GM21717 (cell line): ENCODE data around the gene KRR1.
"Not testable (repeated sequence)": the region's sequence is repeated elsewhere in the genome, so short reads cannot be mapped to it uniquely, and the experiment has no call there.

ENCODE experiments used
- ATAC-seq: cut with Tn5 transposase; IDR thresholded peaks from one replicate; pipeline ENCODE4 v1.9.1; 2021; ENCODE audit warnings: mild to moderate bottlenecking, moderate library complexity; ENCODE audit not compliant: unreplicated experiment

The KRR1 gene

DNA sequence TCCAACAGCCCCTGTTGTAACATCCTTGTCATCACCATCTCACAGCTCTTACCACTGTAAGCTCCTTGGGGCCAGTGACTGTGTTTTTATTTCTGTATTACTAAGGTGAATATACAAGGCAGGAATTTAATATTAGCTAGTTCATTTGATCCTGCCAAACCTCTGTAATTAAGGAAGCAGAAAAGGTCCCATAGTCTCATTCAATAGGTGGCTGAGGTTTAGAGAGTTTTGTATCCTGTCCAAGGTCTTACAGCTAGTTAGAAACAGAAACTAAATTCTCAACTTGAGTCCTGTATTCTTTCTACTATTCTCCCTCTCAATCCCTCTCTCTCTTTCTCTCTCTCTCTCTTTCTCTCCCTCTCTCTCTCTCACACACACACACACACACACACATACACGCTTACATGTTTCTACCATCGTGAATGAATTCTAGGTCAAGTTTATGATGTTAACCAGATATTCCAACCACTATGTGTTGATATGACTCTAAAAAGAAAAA lies 31.4 kb downstream of the KRR1 start:
- peak; percentile 48 for ATAC-seq

DNA sequence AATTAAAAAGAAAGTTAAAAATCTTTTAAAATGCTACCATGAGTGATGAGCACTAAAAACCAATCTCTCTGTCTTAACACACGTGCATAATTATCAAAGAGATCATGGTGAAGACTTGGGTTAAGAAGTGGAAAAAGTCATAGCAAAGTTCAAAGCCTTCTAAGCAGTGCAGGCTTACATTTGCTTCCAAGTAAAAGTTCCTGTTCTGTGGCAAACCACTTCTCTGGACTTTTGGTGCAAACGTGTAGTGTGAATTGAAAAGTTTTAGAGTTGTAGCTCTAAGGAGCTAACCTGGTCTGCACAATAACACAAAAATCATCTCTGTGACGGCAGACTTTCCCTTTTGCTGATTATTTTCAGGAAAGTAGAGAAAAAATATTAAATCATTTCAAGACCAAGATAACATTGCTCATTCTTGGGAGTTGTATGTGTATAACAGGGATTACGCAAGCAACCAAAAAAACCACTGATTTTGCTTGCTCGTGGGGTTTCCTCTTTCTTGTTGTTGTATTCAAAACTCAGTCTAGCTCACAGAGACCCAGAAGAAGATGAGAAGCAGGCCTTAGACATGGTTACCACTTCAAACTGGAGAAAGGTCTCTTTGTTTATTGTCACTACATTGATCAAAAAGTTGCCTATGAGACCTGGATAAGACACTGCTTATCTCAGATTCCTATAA lies 33.2 kb downstream of the KRR1 start:
- peak; percentile 29 for ATAC-seq

DNA sequence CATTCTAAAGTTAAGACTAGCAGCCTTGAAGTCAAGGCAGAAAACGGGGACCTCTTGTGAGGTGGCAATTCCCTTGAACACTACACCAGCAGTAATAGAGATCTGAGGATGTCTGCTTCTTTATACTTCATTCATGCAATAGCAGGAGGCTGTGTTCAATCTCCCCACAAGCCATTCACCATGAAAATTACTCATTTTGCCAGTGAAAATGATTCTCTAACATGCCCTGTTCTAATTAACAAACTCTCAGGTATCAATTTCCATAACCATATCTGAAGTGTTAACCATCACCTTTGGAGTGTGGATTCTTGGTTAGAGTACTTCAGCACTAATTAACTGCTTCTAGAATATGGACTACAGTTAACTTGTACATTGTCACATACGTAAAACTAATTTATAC lies 34.3 kb downstream of the KRR1 start:
- no peak for ATAC-seq

DNA sequence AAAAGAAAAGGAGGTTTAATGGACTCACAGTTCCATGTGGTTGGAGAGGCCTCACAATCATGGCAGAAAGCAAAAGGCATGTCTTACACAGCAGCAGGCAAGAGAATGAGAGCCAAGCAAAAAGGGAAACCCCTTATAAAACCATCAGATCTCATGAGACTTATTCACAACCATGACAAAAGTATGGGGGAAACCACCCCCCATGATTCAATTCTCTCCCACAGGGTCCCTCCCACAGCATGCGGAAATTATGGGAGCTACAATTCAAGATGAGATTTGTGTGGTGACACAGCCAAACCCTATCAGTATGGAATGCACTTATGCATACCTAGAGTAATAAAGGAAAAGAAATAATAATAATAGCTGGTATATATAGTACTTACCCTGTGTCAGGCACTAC lies 35.3 kb downstream of the KRR1 start:
- no peak for ATAC-seq

DNA sequence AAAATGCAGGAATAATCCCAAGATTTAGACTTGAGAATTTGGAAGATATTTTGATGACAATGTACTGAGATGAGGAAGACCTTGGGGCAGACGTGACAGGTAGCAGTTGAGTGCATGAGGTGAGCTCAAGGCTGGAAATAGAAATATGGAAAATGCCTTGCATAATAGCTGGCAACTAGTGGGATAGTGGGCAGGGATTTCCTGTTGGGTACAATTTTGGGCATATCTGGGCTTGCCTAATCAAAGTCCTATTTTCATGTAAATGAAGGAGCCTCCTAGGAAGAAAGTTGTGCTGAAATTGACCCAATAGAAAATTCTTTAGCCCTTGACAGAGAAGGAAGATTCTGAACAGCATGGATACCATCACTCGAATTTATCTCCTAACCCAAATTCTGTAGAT lies 37.3 kb downstream of the KRR1 start:
- ATAC-seq: no peak

DNA sequence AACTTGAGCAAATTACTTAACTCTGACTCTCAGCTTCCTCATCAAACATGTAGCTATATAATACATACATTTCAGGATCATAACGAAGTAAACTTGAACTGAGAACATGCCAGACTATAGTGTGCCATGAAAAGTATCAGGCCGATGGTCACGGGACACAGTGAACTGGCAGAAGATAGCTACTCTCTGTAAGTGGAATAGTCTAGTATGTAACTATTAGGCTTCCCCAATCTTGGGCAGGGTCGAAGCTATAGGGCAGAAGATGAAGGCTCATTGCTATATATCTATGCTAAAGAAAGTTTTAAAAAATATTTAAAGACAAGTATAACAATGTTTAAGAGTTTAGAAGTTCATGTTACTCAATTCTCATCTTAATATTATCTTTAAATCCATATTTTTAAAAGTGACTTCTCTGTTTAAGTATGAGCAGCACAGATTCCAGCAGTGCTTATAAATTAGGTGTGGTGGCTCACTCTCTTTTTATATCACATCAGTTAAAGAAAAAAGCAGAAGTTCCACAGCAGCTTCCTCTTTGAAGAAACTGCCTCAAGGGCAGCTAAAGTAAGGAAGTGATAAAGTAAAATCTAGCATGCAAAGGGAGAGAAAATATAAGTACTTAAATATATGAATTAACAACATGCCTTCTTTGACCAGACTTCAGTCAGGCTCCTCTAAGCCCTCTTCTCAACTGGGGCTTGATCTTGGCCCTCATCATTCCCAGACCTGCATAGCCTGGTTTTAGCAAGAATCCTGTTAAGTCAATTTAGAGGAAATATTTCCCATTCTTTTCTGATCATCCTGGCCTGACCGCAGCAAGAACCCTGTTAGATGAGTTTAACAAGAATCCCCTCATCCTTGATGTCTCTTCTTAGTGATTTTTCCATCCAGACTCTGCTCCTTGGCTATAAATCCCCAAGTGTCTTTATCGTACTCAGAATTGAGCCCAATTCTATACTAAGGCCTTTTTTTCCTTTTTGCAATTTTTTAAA lies 39.2 kb downstream of the KRR1 start:
- ATAC-seq: peak; percentile 63

DNA sequence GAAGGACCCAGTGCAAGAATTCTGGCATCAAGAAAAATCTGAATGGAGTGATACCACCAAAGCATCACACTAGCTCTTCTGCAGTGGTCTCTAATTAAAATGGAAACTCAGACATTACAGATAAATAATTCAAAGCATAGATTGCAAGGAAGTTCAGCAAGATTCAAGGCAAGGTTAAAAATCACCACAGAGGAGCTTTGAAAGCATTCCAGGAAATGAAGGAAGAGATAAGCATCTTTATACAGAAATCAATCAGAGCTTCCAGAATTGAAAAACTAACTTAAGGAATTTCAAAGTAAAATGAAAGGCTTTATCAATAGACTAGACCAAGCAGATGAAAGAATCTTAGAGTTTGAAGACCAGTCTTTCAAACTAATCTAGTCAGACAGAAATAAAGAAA lies 51.2 kb downstream of the KRR1 start:
- no peak for ATAC-seq

DNA sequence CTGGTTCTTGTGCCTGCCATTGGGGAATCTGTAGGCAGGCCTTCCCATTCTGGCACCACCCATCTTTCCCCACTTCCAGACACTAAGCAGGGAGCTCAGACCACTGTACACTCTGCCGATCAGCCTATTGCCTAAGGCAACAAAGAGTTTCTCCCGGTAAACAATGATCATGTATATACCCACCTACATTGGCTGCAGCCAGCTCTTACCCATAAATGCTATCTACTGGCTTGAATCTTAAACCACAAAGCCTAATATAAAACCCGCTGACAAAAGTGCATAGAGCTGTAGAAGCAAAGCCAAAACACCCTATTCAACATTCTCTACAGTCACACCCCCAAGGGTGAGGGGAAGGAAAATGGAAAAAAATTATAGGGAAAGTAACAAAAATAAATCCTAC lies 51.7 kb downstream of the KRR1 start:
- ATAC-seq: no peak

DNA sequence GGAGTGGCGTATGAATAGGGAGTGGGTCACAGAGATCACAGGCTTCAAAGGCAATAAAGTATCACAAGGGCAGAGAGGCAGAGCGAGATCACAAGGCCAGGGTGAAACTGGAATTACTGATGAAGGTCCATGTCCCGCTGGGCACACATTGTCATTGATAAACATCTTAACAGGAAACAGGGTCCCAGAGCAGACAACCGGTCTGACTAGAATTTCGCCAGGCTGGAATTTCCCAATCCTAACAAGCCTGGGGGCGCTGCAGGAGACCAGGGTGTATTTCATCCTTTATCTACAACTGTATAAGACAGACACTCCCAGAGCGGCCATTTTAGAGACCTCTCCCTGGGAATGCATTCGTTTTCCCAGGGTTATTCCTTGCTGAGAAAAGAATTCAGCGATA lies 53.5 kb downstream of the KRR1 start:
- not testable (repeated sequence) for ATAC-seq

DNA sequence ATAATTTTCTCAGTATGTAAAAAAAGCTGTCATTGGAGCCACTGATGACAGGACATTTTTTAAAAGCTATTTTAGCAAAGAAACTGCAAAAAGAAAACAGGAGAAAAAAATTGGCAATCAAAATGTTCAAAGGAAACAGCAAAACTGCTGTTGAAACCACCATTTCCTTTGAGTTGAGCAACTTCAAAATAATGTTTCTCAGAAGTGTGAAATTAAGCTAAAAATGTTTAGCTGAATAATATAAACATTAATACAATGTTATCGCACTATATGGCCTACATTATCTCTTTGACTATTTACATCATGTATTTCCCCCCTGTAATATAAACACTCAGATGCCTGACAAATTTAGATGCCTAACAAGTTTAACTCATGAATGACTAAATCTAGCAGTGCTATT lies 54.2 kb downstream of the KRR1 start:
- ATAC-seq: no peak

DNA sequence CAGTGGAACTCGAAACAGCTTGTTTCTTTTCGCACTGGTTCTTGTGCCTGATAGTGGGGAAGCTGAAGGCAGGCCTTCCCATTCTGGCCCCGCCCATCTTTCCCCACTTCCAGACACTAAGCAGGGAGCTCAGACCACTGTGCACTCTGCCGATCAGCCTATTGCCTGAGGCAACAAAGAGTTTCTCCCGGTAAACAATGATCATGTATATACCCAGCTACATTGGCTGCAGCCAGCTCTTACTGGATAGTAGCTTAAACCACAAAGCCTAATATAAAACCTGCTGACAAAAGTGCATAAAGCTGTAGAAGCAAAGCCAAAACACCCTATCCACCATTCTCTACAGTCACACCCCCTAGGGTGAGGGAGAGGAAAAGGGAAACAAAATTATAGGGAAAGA lies 55.6 kb downstream of the KRR1 start:
- no peak for ATAC-seq

DNA sequence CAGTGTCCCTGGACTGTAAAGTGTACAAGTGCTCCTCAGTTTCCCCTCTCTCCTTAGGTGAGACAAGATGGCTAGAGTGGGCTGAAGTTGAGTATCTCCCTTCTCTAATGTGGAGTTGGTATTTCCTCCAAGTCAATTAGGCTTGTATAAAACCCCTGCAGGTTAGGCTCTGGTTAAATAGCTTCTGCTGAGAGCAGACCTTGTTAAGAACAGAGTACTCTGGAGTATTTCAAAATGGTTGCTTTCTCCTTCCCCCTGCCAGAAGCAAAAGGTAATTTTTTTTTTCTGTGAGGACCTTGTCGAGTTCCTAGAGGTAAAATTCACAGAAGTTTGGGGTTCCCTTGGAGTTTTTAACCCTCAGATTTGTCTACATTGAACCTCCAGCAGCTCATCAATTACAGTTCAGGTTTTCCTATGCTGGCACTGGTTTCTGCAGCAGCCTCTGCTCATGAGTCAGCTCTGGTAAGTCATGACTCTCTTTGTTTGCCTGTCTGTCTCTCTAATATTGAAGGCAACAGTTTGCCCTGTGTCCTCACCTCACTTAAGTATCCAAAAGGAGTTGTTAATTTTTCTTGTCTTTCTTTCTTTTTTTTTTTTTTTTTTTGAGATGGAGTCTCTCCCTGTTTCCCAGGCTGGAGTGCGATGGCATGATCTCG lies 58.6 kb downstream of the KRR1 start:
- no peak for ATAC-seq

DNA sequence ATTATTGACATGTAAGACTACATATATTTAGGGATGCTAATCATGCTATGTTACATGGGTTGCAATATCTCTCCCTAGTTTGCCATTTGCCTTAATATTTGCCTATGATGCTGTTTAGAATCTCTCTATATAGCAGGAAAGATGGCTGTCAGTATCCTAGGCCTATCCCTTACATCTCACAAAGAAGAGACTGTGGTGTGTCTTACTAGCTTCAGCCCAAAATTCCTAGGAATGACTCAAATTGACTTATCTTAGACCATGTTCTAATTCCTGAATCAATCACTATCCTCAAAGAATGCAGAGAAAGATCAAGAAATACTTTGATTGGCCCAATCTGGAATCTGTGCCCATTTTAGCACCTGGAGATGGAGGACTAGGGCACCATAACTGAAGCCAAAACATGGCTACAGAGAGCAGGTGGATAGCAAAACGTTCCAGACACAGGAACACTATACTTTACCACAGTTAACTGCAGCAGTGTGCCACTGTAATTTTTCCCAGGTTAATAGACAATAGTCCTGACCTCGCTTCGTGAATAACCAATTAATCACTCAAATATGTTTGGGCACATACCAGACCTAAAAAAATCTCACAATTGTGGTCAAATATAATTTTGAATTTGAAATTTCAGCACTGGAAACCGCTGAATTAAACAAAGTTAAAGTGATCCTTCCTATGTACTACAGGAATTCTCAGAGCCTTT lies 63.6 kb downstream of the KRR1 start:
- ATAC-seq: no peak

DNA sequence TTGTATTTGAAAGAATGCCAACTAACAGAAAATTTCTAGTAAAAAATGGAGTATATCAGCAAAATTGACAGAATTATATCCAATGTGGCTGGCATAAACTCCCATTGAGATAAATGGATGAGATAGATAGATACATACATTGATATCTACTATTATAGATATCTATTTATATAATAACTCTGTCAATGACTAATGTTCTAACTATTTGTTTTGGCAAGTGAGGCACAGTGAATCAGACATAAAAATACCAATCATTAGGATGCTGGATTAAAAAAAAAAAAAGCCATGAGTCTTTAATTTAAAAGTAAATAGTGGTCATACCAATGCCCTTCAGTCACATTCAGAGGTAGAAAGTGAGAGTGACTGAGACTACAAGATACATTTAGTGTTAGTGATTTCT lies 64.6 kb downstream of the KRR1 start:
- no peak for ATAC-seq

DNA sequence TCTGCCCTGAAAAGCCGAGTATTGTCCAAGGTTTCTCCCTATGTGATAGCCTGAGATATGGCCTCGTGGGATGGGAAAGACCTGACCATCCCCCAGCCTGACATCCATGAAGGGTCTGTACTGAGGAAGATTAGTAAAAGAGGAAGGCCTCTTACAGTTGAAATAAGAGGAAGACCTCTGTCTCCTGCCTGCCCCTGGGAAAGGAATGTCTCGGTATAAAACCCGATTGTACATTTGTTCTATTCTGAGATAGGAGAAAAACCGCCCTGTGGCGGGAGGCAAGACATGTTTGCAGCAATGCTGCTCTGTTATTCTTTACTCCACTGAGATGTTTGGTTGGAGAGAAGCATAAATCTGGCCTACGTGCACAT lies 66.3 kb downstream of the KRR1 start:
- not testable (repeated sequence) for ATAC-seq

DNA sequence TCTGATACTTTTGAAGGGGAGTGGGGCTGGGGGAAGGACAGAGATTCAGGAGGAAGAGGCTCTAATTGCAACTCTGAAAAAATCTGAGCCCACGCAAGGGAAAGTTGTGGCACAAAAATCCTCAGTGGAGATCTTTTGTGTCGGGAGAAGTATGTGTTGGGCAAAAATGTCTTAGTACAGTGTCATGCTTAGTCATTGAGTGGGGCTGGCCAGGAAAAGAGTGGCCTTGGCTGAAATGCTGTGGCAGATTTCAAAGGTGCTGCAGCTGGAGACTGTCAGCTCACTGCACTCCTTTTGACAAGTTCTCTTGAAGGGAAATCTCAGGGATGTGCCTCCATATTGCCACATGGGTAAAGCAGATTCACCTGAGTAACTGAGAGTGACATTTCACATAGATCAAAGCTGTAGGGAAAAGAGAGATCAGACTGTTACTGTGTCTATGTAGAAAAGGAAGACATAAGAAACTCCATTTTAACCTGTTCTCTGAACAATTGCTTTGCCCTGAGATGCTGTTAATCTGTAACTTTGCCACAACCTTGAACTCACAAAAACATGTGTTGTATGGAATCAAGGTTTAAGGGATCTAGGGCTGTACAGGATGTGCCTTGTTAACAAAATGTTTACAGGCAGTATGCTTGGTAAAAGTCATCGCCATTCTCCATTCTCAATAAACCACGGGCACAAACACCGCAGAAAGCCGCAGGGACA lies 66.8 kb downstream of the KRR1 start:
- ATAC-seq: no peak

DNA sequence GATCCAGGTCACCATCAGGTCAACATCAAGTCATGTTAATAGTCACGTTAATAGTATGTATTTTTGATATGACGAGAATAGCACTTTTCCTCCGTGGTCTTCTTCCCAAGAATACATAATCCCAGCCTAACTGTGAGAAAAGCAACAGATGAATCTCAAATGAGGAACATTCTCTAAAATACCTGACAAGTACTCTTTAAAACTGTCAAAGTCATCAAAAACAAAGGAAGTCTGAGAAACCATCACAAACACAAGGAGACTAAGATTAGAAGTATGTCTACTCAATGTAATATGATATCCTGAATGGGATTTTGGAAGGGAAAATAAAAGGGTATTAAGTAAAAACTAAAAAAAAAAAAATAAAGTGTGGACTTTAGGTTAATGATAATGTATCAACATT lies 67.7 kb downstream of the KRR1 start:
- no peak for ATAC-seq

DNA sequence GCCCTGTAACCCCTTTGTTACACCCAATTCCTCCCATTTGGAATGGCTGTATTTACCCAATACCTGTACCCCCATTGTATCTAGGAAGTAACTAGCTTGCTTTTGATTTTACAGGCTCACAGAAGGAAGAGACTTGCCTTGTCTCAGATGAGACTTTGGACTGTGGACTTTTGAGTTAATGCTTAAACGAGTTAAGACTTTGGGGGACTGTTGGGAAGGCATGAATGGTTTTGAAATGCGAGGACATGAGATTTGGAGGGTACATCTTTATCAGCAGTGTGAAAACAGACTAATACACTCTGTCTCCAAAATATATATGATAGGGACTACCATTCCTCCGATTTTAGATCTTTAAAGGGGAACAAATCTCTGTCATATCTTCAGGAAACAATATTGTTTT lies 69.0 kb downstream of the KRR1 start:
- ATAC-seq: not testable (repeated sequence)

DNA sequence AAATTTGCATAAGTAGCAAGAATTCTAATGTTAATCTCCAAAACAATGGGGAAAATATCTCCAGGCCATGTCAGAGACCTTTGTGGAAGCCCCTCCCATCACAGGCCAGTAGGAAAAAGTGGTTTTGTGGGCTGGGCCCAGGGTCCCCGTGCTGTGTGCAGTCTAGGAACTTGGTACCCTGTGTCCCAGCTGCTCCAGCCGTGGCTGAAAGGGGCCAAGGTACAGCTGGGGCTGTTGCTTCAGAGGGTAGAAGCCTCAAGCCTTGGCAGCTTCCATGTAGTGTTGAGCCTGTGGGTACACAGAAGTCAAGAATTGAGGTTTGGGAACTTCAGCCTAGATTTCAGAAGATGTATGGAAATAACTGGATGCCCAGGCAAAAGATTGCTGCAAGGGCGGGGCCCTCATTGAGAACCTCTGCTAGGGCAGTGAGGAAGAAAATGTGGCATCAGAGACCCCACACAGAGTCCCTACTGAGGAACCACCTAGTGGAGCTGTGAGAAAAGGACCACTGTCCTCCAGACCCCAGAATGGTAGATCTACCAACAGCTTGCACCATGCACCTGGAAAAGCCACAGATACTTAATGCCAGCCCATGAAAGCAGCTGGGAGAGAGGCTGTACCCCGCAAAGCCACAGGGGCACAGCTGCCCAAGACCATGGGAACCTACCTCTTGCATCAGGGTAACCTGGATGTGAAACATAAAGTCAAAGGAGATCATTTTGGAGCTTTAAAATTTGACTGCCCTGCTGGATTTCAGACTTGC lies 69.5 kb downstream of the KRR1 start:
- not testable (repeated sequence) for ATAC-seq
